ENCODE measurements around the gene WNT3A.

Gene WNT3A

GRCh38 chr1:228088586-228089498 lies 82.0 kb downstream of the WNT3A start:
- DNase-seq: no peak

- DNase-seq: no peak
Measured at GRCh38 chr1:228089519-228090380, 83.0 kb downstream of the WNT3A start.

GRCh38 chr1:228090613-228091081 lies 83.8 kb downstream of the WNT3A start:
- DNase-seq: no peak

GRCh38 chr1:228091084-228091483 lies 84.3 kb downstream of the WNT3A start:
- DNase-seq: no peak

- DNase-seq: no peak
Measured at GRCh38 chr1:228092342-228093049, 85.7 kb downstream of the WNT3A start.

GRCh38 chr1:228093050-228093906 lies 86.5 kb downstream of the WNT3A start:
- DNase-seq: no peak

- DNase-seq: no peak
Measured at GRCh38 chr1:228094432-228095016, 87.7 kb downstream of the WNT3A start.

GRCh38 chr1:228095161-228095560 lies 88.4 kb downstream of the WNT3A start:
- no peak for DNase-seq

GRCh38 chr1:228095938-228096337 lies 89.1 kb downstream of the WNT3A start:
- DNase-seq: no peak

GRCh38 chr1:228096416-228097332 lies 89.9 kb downstream of the WNT3A start:
- no peak for DNase-seq

- no peak for DNase-seq
Measured at GRCh38 chr1:228097333-228098081, 90.7 kb downstream of the WNT3A start.

GRCh38 chr1:228098323-228098931 lies 91.6 kb downstream of the WNT3A start:
- DNase-seq: no peak

- no peak for DNase-seq
Measured at GRCh38 chr1:228099331-228099732, 92.5 kb downstream of the WNT3A start.

- DNase-seq: no peak
Measured at GRCh38 chr1:228100822-228101613, 94.2 kb downstream of the WNT3A start.

GRCh38 chr1:228101614-228101993 lies 94.8 kb downstream of the WNT3A start:
- no peak for DNase-seq

- no peak for DNase-seq
Measured at GRCh38 chr1:228101994-228102790, 95.4 kb downstream of the WNT3A start.

- peak; percentile 99 for DNase-seq
Measured at GRCh38 chr1:228102791-228103620, 96.2 kb downstream of the WNT3A start, which contains the start of gene C1orf35. Gene C1orf35, minus strand, starts transcription at chr1:228103325. Its CDS starts 98 bp downstream, at chr1:228103227.

Measured in NCI-H1048 (cell line).